SK-N-MC (cell line): ENCODE measurements around the gene SLC38A1.

Experiments
- DNase-seq: peaks from one replicate; pipeline ENCODE4 v3.0.0-alpha.2; 2011; ENCODE audit warnings: low read depth, low spot score
- H3K27ac ChIP-seq: fragments of 200-600 bp; sonication (generic); 2 replicates; pipeline ENCODE4 v1.5.1; 2016; ENCODE audit warnings: mixed run types
- H3K36me3 ChIP-seq: fragments of 200-600 bp; sonication (generic); 2 replicates; pipeline ENCODE4 v1.6.1; 2017; ENCODE audit warnings: antibody characterized with exemption, low read length, mixed read lengths; ENCODE audit not compliant: insufficient read depth
- H3K4me3 ChIP-seq: fragments of 200-600 bp; sonication (generic); 2 replicates; pipeline ENCODE4 v1.5.1; 2016
- H3K9ac ChIP-seq: fragments of 200-600 bp; sonication (generic); 2 replicates; pipeline ENCODE4 v1.8.0; 2017; ENCODE audit warnings: mixed run types, mixed read lengths; ENCODE audit not compliant: insufficient read length
- H3K9me3 ChIP-seq: fragments of 200-600 bp; sonication (generic); 2 replicates; pipeline ENCODE4 v1.6.1; 2017; ENCODE audit warnings: low read depth, mild to moderate bottlenecking, antibody characterized with exemption, low read length, moderate library complexity, mixed read lengths
- EZH2 ChIP-seq: fragments of 200-600 bp; sonication (generic); IDR thresholded peaks from one replicate; pipeline ENCODE4 v1.6.1; 2017; ENCODE audit warnings: antibody characterized with exemption
- FOXP2 ChIP-seq: optimal IDR thresholded peaks from 2 replicates; pipeline ENCODE3; 2011; ENCODE audit warnings: mild to moderate bottlenecking, moderate library complexity; ENCODE audit not compliant: insufficient read depth; ENCODE audit errors: extremely low read length, control extremely low read depth
- POLR2AphosphoS5 ChIP-seq: IDR thresholded peaks from 2 replicates; pipeline ENCODE4 v1.6.1; 2012; ENCODE audit warnings: mild to moderate bottlenecking, low read depth, low read length, borderline replicate concordance

Gene SLC38A1

DNA sequence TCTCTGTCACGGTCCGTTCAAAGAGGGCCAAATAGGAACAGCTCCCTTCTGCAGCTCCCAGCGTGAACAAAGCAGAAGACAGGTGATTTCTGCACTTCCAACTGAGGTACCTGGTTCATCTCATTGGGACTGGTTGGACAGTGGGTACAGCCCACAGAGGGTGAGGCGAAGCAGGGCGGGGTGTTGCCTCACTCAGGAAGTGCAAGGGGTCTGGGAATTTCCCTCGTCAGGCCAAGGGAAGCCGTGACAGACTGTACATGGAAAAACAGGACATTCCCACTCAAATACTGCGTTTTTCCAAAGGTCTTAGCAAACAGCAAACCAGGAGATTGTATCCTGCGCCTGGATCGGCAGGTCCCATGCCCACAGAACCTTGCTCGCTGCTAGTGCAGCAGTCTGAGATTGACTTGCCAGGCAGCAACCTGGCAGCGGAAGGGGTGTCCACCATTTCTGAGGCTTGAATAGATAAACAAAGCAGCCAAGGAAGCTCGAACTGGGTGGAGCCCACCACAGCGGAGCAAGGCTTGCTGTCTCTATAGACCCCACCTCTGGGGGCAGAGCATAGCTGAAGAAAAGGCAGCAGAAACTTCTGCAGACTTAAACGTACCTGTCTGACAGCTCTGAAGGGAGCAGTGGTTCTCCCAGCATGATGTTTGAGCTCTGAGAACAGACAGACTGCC lies 22.7 kb downstream of the SLC38A1 start:
- H3K36me3 ChIP-seq = peaks cover 65% of the 10 kb centered on the region

DNA sequence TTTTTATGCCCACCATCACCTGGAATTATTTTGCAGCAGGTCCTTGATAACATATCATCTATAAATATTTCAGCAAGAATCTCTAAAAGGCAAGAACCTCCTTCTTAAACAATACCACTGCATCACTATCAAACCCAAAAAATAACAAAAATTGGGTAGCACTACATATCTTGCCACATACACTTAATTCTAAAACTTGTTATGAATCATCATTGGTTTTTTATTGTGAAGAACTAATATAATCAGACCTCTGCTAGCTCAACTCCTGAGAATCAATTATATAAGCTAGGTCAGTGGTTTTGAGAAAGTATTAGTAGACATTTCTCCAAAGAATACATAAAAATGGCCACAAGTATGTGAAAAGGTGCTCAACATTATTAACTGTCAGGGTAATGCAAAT lies 23.8 kb downstream of the SLC38A1 start:
- no peak overlapping the region for H3K27ac ChIP-seq
- no peak for DNase-seq
- H3K9me3 ChIP-seq = 0 out of 2 replicates have a peak, but pooled peaks cover 4% of the 10 kb centered on the region
- H3K4me3 ChIP-seq = no peak overlapping the region
- H3K9ac ChIP-seq = no peak overlapping the region
- peaks cover 75% of the 10 kb centered on the region for H3K36me3 ChIP-seq
- TF ChIP-seq POLR2AphosphoS5 = no peak
- no peak for TF ChIP-seq FOXP2
- no peak for TF ChIP-seq EZH2

More for the DNA sequence above, 22.7 kb downstream of the SLC38A1 start:
- Histone ChIP-seq H3K9ac (no peak overlapping the region), H3K9me3 (0 out of 2 replicates have a peak, but pooled peaks cover 4% of the 10 kb centered on the region), H3K4me3 (no peak overlapping the region), H3K27ac (no peak overlapping the region)
- no peak for DNase-seq
- no peak for TF ChIP-seq FOXP2
- TF ChIP-seq POLR2AphosphoS5 = no peak
- TF ChIP-seq EZH2 = no peak

- H3K4me3 ChIP-seq = no peak overlapping the region
- peaks cover 76% of the 10 kb centered on the region for H3K36me3 ChIP-seq
- no peak for DNase-seq
- H3K9me3 ChIP-seq = 0 out of 2 replicates have a peak, but pooled peaks cover 4% of the 10 kb centered on the region
- H3K27ac ChIP-seq = no peak overlapping the region
- no peak for TF ChIP-seq POLR2AphosphoS5
- no peak for TF ChIP-seq EZH2
- TF ChIP-seq FOXP2 = no peak
- no peak overlapping the region for H3K9ac ChIP-seq
Observed at GRCh38 chr12:46244273-46244915, 24.4 kb downstream of the SLC38A1 start.

DNA sequence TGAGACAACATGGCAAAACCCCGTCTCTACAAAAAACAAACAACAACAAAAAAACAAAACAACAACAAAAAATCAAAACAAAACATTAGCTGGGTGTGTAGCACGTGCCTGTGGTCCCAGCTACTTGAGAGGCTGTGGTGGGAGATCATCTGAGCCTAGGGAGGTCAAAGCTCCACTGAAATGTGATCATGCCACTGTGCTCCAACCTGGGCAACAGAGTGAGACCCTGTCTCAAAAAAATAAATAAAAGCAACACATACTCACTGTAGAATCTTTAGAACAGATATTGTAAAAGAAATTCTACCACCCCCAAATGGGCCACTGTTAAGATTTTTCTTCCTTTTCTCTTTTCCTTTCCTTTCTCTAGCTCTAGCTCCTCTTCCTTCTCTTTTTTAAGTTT lies 26.3 kb downstream of the SLC38A1 start:
- Histone ChIP-seq H3K9ac (no peak overlapping the region), H3K36me3 (peaks cover 91% of the 10 kb centered on the region), H3K4me3 (no peak overlapping the region), H3K27ac (no peak overlapping the region), H3K9me3 (0 out of 2 replicates have a peak, but pooled peaks cover 4% of the 10 kb centered on the region)
- DNase-seq = no peak
- TF ChIP-seq POLR2AphosphoS5 (no peak), FOXP2 (no peak), EZH2 (no peak)

DNA sequence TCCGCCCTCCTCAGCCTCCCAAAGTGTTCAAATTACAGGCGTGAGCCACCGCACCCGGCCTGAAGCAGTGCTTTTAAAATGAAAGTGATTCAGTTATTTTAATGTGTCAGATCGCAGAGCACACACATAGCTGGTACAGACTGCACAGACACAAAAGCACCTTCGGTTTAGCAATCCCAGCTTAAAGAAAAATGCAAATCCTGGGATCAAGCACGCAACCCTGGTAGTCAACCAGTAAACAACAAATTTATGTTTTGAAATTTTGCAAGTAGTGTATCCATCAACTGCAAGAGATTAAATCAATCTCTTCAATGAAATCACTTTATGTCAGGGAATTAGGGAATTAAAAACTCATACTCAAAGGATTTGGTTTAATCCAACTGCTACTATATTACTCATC lies 28.4 kb downstream of the SLC38A1 start:
- no peak for DNase-seq
- Histone ChIP-seq H3K9me3 (0 out of 2 replicates have a peak, but pooled peaks cover 4% of the 10 kb centered on the region), H3K27ac (no peak overlapping the region), H3K4me3 (no peak overlapping the region), H3K9ac (no peak overlapping the region), H3K36me3 (peaks cover 89% of the 10 kb centered on the region)
- TF ChIP-seq FOXP2 (no peak), EZH2 (no peak), POLR2AphosphoS5 (no peak)

DNA sequence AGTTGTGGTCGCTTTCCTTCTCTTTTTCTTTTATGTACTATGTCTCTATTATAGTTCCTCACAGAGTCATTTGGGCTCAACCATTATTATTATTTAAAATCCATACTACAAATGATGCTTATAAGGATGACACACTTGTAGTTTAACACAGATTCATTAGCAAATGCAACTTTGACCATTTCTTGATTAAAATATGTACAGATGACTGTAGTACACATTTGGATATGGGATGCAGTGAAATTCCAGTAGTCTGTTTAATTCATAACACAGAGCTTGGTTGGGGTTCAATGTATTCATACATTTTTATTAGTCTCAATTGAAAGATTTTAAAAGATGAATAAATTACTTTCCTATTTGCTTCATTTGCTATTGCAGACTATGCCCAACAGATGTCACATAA lies 30.0 kb downstream of the SLC38A1 start:
- Histone ChIP-seq H3K36me3 (peaks cover 85% of the 10 kb centered on the region), H3K27ac (peak overlapping the region; percentile 83), H3K4me3 (peak overlapping the region; percentile 39; the same call in 1 of the 2 replicates), H3K9me3 (0 out of 2 replicates have a peak, but pooled peaks cover 2% of the 10 kb centered on the region), H3K9ac (no peak overlapping the region)
- TF ChIP-seq FOXP2 (no peak), POLR2AphosphoS5 (no peak), EZH2 (no peak)
- DNase-seq = peak; percentile 37

- TF ChIP-seq EZH2 (no peak), POLR2AphosphoS5 (no peak), FOXP2 (no peak)
- Histone ChIP-seq H3K9ac (no peak overlapping the region), H3K27ac (no peak overlapping the region), H3K9me3 (no peaks in the 10 kb centered on the region), H3K4me3 (no peak overlapping the region), H3K36me3 (peaks cover 84% of the 10 kb centered on the region)
- no peak for DNase-seq
Observed at GRCh38 chr12:46237371-46238045, 31.3 kb downstream of the SLC38A1 start.

DNA sequence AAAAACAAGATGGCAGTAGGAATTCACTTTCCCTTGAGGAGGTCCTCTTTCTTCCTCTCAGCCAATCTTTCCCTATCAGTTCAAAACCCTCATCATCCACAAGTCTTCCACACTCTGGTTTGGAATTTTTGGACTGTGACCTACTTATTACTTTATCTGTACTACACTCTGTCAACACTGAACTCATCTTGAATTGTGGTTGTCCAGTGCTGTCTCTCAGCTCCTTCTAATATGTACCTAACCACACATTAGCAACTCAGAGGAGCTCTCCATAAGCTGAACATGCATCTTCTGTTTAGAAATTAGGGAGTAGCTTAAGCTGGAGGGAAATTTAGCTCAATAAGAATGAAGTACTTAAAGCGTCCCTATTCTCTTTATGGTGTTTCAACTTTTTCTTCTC lies 34.8 kb downstream of the SLC38A1 start:
- no peak overlapping the region for H3K4me3 ChIP-seq
- DNase-seq = no peak
- no peaks in the 10 kb centered on the region for H3K9me3 ChIP-seq
- TF ChIP-seq EZH2 (no peak), FOXP2 (no peak), POLR2AphosphoS5 (no peak)
- H3K27ac ChIP-seq = 0 out of 2 replicates have a peak overlapping the region, but pooled peaks have one; percentile 2
- H3K36me3 ChIP-seq = peaks cover 80% of the 10 kb centered on the region
- no peak overlapping the region for H3K9ac ChIP-seq
